A549 (cell line): Measurements from ENCODE around the gene GJA3. TPM values are rescaled to one million over a fixed set of nuclear protein-coding genes. Genes with fewer than 3 reads are reported as not detected.

Experiments
- ATAC-seq, 2 experiments: fragments of 200-7000 bp in 1 of 2; fragments of >200 bp in 1 of 2; cut with Nextera tagmentation in 1 of 2; cut with Tn5 transposase in 1 of 2; 3 replicates each; pipeline versions ENCODE4 v1.8.0 to v1.9.1; 2018 to 2020; ENCODE audit warnings: mild to moderate bottlenecking in 1 of 2, moderate library complexity in 1 of 2
- CTCF ChIA-PET: fragments of 300-600 bp; sonication (Branson Sonifier 250); formaldehyde crosslinking; extraction: SDS; loops from one replicate; lab custom pipeline; 2021; ENCODE audit warnings: antibody characterized with exemption, inconsistent platforms; lab: Yijun Ruan, JAX
- POLR2A ChIA-PET: fragments of 350-600 bp; formaldehyde crosslinking; extraction: SDS; loops from one replicate; lab custom pipeline; 2021; ENCODE audit warnings: antibody characterized with exemption, inconsistent platforms; lab: Yijun Ruan, JAX
- DNase-seq, 2 experiments: peaks; one replicate each; pipeline versions ENCODE4 v3.0.0 to v3.0.0-alpha.2; 2011 to 2016; ENCODE audit warnings: low read depth in 1 of 2, low spot score in 1 of 2
- FAIRE-seq: peaks from 2 replicates; lab custom pipeline; 2011; peaks lifted over from hg19 to GRCh38; lab: Jason Lieb, UNC
- H3K27ac ChIP-seq, 2 experiments: fragments of >200 bp; sonication (Bioruptor Twin); formaldehyde crosslinking; 3 replicates each; pipeline ENCODE4 v1.5.1; 2016 to 2017
- H3K4me1 ChIP-seq: fragments of >200 bp; sonication (Bioruptor Twin); formaldehyde crosslinking; 3 replicates; pipeline ENCODE4 v1.6.1; 2016
- H3K4me2 ChIP-seq: fragments of >200 bp; sonication (Bioruptor Twin); formaldehyde crosslinking; 3 replicates; pipeline ENCODE4 v1.6.1; 2016
- H3K4me3 ChIP-seq: fragments of >200 bp; sonication (Bioruptor Twin); formaldehyde crosslinking; 3 replicates; pipeline ENCODE4 v1.5.1; 2016
- H3K9me3 ChIP-seq: fragments of >200 bp; sonication (Bioruptor Twin); formaldehyde crosslinking; 3 replicates; pipeline ENCODE4 v1.6.1; 2016
- BHLHE40 ChIP-seq: IDR thresholded peaks from 2 replicates; pipeline ENCODE4 v1.6.1; 2012; ENCODE audit warnings: low read depth, low read length, inconsistent platforms
- CBX2 ChIP-seq: fragments of 200-600 bp; sonication (generic); IDR thresholded peaks from 2 replicates; pipeline ENCODE4 v1.6.1; 2016; ENCODE audit warnings: low read depth, mild to moderate bottlenecking, borderline replicate concordance
- CBX8 ChIP-seq: fragments of 200-600 bp; sonication (generic); IDR thresholded peaks from 2 replicates; pipeline ENCODE4 v1.6.1; 2016
- E2F6 ChIP-seq: IDR thresholded peaks from 2 replicates; pipeline ENCODE4 v1.6.1; 2012; ENCODE audit warnings: low read depth, borderline replicate concordance
- EHMT2 ChIP-seq: fragments of 200-600 bp; sonication (generic); IDR thresholded peaks from 2 replicates; pipeline ENCODE4 v1.6.1; 2016; ENCODE audit warnings: antibody characterized with exemption, low read depth, mild to moderate bottlenecking, moderate library complexity
- HOXB5 ChIP-seq: fragments of 250-450 bp; sonication (Bioruptor Pico); IDR thresholded peaks from 2 replicates; pipeline ENCODE4 v1.5.0; 2020; ENCODE audit warnings: mild to moderate bottlenecking, moderate library complexity
- KDM1A ChIP-seq: fragments of 200-600 bp; sonication (generic); IDR thresholded peaks from 2 replicates; pipeline ENCODE4 v1.6.1; 2016; ENCODE audit warnings: low read depth, mild to moderate bottlenecking
- MAFK ChIP-seq: fragments of 450-650 bp; IDR thresholded peaks from 2 replicates; pipeline ENCODE4 v1.6.1; 2014; ENCODE audit not compliant: partially characterized antibody
- MAX ChIP-seq: IDR thresholded peaks from 2 replicates; pipeline ENCODE4 v1.6.1; 2012
- MAZ ChIP-seq: fragments of 150-350 bp; IDR thresholded peaks from 2 replicates; pipeline ENCODE4 v1.6.1; 2014; ENCODE audit warnings: antibody characterized with exemption, low read depth, low read length, borderline replicate concordance
- PHF8 ChIP-seq: fragments of 200-600 bp; sonication (generic); IDR thresholded peaks from 2 replicates; pipeline ENCODE4 v1.6.1; 2016; ENCODE audit warnings: low read depth, mild to moderate bottlenecking, antibody characterized with exemption, moderate library complexity, borderline replicate concordance
- POLR2A ChIP-seq: IDR thresholded peaks from 2 replicates; pipeline ENCODE4 v1.6.1; 2012; ENCODE audit warnings: mild to moderate bottlenecking, low read length
- RCOR1 ChIP-seq: fragments of 150-350 bp; IDR thresholded peaks from 2 replicates; pipeline ENCODE4 v1.6.1; 2014; ENCODE audit warnings: antibody characterized with exemption, low read length, low read depth
- RFX5 ChIP-seq: fragments of 450-650 bp; IDR thresholded peaks from 2 replicates; pipeline ENCODE4 v1.7.1; 2014; ENCODE audit warnings: antibody characterized with exemption, mild to moderate bottlenecking, moderate library complexity
- RNF2 ChIP-seq: fragments of 200-600 bp; sonication (generic); IDR thresholded peaks from 2 replicates; pipeline ENCODE4 v1.6.1; 2016; ENCODE audit warnings: low read depth, mild to moderate bottlenecking, antibody characterized with exemption, moderate library complexity, borderline replicate concordance
- TFCP2L1 ChIP-seq: fragments of 250-450 bp; sonication (Bioruptor Pico); IDR thresholded peaks from 2 replicates; pipeline ENCODE4 v1.5.0; 2021; ENCODE audit warnings: mild to moderate bottlenecking
- TP53 ChIP-seq: fragments of 250-450 bp; sonication (Bioruptor Pico); IDR thresholded peaks from 2 replicates; pipeline ENCODE4 v1.5.0; 2021; ENCODE audit warnings: mild to moderate bottlenecking, moderate library complexity
- ZC3H11A ChIP-seq: fragments of 450-650 bp; IDR thresholded peaks from 2 replicates; pipeline ENCODE4 v1.6.1; 2014; ENCODE audit warnings: antibody characterized with exemption, mild to moderate bottlenecking
- ZFP36 ChIP-seq: fragments of 450-650 bp; IDR thresholded peaks from 2 replicates; pipeline ENCODE4 v1.6.1; 2014; ENCODE audit warnings: borderline replicate concordance; ENCODE audit not compliant: partially characterized antibody
- WGBS: methylation state at CpG from one replicate; pipeline ENCODE4 v1.1.6; 2017; ENCODE audit errors: missing lambda C conversion rate; 5-methylcytosine and 5-hydroxymethylcytosine counted together
- polyA plus RNA-seq, 4 experiments: library from polyadenylated mRNA; depleted of rRNA in 3 of 4; stranded (reverse); fragments of >200 nt; fragmentation: RNase III in 1 of 4; extraction: RNeasy Plus Mini Kit Qiagen cat#74134 plus additional on column Dnase treatment in 1 of 4; gene quantifications; 2 replicates in 3 of 4; 3 replicates in 1 of 4; pipeline ENCODE4 v1.2.3, GENCODE V29; 2011 to 2017

GJA3 gene
- polyA plus RNA-seq, 2 of the 4 experiments (the other 2 are of a cell fraction): 0.06 to 0.19 TPM

GRCh38 chr13:20161951-20162300 is 1.1 kb upstream of the GJA3 start:
- CTCF ChIA-PET: interaction anchor here (1.4 to 4.2 kb wide), 4 partner anchors 20 to 53 kb away, joined by 3 to 19 read pairs (median 9); no protein-coding TSS in a partner anchor
- no peak for FAIRE-seq
- Histone ChIP-seq H3K9me3 (no peaks in the 10 kb centered on the region), H3K4me1 (peaks cover 7% of the 10 kb centered on the region; the same call in 1 of the 3 replicates), H3K4me2 (no peak overlapping the region), H3K27ac (no peak overlapping the region)
- DNase-seq: no peak
- WGBS: 90% methylated on average over 16 of the region's 16 CpGs
- POLR2A ChIA-PET: no interaction called here
- ATAC-seq: no peak
- TF ChIP-seq POLR2A (no peak), HOXB5 (no peak), MAX (no peak), CBX2 (no peak), TFCP2L1 (CRISPR knock-in tag) (no peak), ZFP36 (no peak), MAZ (no peak), KDM1A (no peak), ZC3H11A (no peak), RCOR1 (no peak), TP53 (CRISPR knock-in tag) (no peak), RFX5 (no peak), BHLHE40 (no peak)
- TF ChIP-seq, all 56 proteins: peak for 0
- no peak overlapping the region for H3K4me3 ChIP-seq

GRCh38 chr13:20161275-20161950 is 561 bp upstream of the GJA3 start:
- ATAC-seq (peak in 1 of 2 experiments; percentile 38; a peak in 3 of 6 replicates), FAIRE-seq (no peak)
- H3K4me1 ChIP-seq: peaks cover 7% of the 10 kb centered on the region; the same call in 1 of the 3 replicates

GRCh38 chr13:20159646-20160305 is 1.1 kb downstream of the GJA3 start:
- TF ChIP-seq EHMT2 (no peak), MAFK (peak; percentile 51), CBX8 (peak; percentile 93), RNF2 (peak; percentile 81)
- TF ChIP-seq, all 56 proteins: peak for 3
- H3K27ac ChIP-seq: no peak overlapping the region
- no peaks in the 10 kb centered on the region for H3K9me3 ChIP-seq
- H3K4me3 ChIP-seq: peak overlapping the region; percentile 47
- FAIRE-seq (no peak), DNase-seq (no peak), ATAC-seq (peak in 1 of 2 experiments; percentile 19; a peak in 2 of 6 replicates)
- peaks cover 7% of the 10 kb centered on the region; the same call in 1 of the 3 replicates for H3K4me1 ChIP-seq
- H3K4me2 ChIP-seq: peak overlapping the region; percentile 95
- 10% methylated on average over 18 of the region's 18 CpGs for WGBS
- POLR2A ChIA-PET: no interaction called here
- CTCF ChIA-PET: interaction anchor here (0.6 to 4.2 kb wide), 5 partner anchors 20 to 165 kb away, joined by 3 to 19 read pairs (median 3); no protein-coding TSS in a partner anchor

More at GRCh38 chr13:20161275-20161950, 561 bp upstream of the GJA3 start:
- no peak for TF ChIP-seq PHF8
- TF ChIP-seq E2F6: 0 out of 2 replicates have a peak, but pooled peaks have one; percentile 33
- TF ChIP-seq MAX: 0 out of 2 replicates have a peak, but pooled peaks have one; percentile 11
- CTCF ChIA-PET: interaction anchor here (4.2 kb wide), 1 partner anchor 33 kb away, joined by 19 read pairs; no protein-coding TSS in a partner anchor
- POLR2A ChIA-PET: interaction anchor here (1.0 kb wide), 1 partner anchor 201 kb away, joined by 3 read pairs; no protein-coding TSS in a partner anchor
- Histone ChIP-seq H3K27ac (peak overlapping the region in 1 of 2 experiments; percentile 42; a peak in 1 of 6 replicates), H3K9me3 (no peaks in the 10 kb centered on the region), H3K4me2 (peak overlapping the region; percentile 95), H3K4me3 (peak overlapping the region; percentile 47)
- no peak for DNase-seq
- 75% methylated on average over 20 of the region's 79 CpGs for WGBS
